Ovary (tissue), 9 donors: ENCODE data around the gene TMEM164. TPM values are rescaled to one million over a fixed set of nuclear protein-coding genes. Genes with fewer than 3 reads are reported as not detected.

ENCODE experiments used
- DNase-seq, 5 donors: peaks; one replicate each; pipeline ENCODE4 v3.0.0-alpha.2; 2019 to 2020
- H3K27ac ChIP-seq, 2 donors: fragments of 200-600 bp; one replicate each; pipeline versions ENCODE4 v1.5.1 to v1.8.0; 2019 to 2022
- H3K27me3 ChIP-seq: fragments of 200-600 bp; one replicate; pipeline ENCODE4 v1.8.0; 2022
- H3K36me3 ChIP-seq: fragments of 200-600 bp; sonication (generic); one replicate; pipeline ENCODE4 v1.5.1; 2019
- H3K4me1 ChIP-seq: one replicate; pipeline ENCODE4 v1.8.1; 2013; ENCODE audit warnings: mild to moderate bottlenecking, moderate library complexity; ENCODE audit not compliant: insufficient read depth
- H3K4me3 ChIP-seq: fragments of 200-600 bp; sonication (generic); one replicate; pipeline ENCODE4 v1.5.1; 2017
- H3K9me3 ChIP-seq, 2 donors: fragments of 200-600 bp in 1 of 2; sonication (generic) in 1 of 2; one replicate each; pipeline versions ENCODE4 v1.5.1 to v1.8.1; 2013 to 2019; ENCODE audit warnings: mild to moderate bottlenecking in 1 of 2, moderate library complexity in 1 of 2
- EP300 ChIP-seq: sonication (generic); formaldehyde crosslinking; IDR thresholded peaks from one replicate; pipeline ENCODE4 v1.6.1; 2017; ENCODE audit warnings: antibody characterized with exemption
- POLR2A ChIP-seq: fragments of 450-650 bp; IDR thresholded peaks from one replicate; pipeline ENCODE4 v1.6.1; 2017; ENCODE audit warnings: antibody characterized with exemption, mild to moderate bottlenecking, moderate library complexity
- WGBS, 3 donors: extraction: QIAGEN DNeasy Blood & Tissue Kit in 1 of 3; methylation state at CpG; one replicate each; pipeline versions ENCODE4 v1.1.5 to v1.1.7; 2013 to 2017; 5-methylcytosine and 5-hydroxymethylcytosine counted together
- intact Hi-C, 4 donors: fragments of 100-400 bp; cut with DNase I; formaldehyde crosslinking; loops; one replicate each; pipeline versions ENCODE4 v1.11.0 to v1.15.1; 2022 to 2023
- polyA plus RNA-seq, 2 donors: library from polyadenylated mRNA; stranded (reverse); fragments of 200-250 nt in 1 of 2; fragments of 350-450 nt in 1 of 2; fragmentation: Illumina TruSeq in 1 of 2; extraction: RNeasy Lipid Tissue Mini Kit (QIAGEN cat#74804) in 1 of 2; gene quantifications; one replicate each; pipeline ENCODE4 v1.2.3, GENCODE V29; 2013 to 2014
- total RNA-seq, 7 donors: library from RNA; depleted of rRNA in 2 of 7; stranded (reverse); fragments of >200 nt in 2 of 7; fragmentation: NEBNext Ultra II Directional in 3 of 7; extraction: Animal tissue kit (Norgen Biotek cat#: 25700) in 3 of 7; gene quantifications; one replicate each; pipeline versions ENCODE4 v1.1.0 to v1.2.4, GENCODE V29; 2016 to 2023
- TF ChIP-seq, protein P1 (sequence below), 3 donors: fragments of 450-650 bp in 2 of 3; fragments of 200-600 bp in 1 of 3; IDR thresholded peaks; one replicate each; pipeline versions ENCODE4 v1.5.1 to v1.8.0; 2016 to 2022; ENCODE audit warnings: antibody characterized with exemption in 3 of 3, mild to moderate bottlenecking in 1 of 3
- donor health status: DM: no; HTN: no; CAD: no; lungs with moderate emphysema.
- donor health status: DM: no; HTN: no; CAD: no.
- donor health status: Bipolar disorder and iron deficiency.
- donor health status: DM: yes; HTN: yes; CAD: no.
- donor health status: DM: no; HTN: no; CAD: no.
- donor health status: DM: yes; HTN: yes; CAD: no.

TMEM164 gene
- total and polyA plus RNA-seq, 9 donors: 17.5 to 59.4 (median 32.4) TPM

DNA sequence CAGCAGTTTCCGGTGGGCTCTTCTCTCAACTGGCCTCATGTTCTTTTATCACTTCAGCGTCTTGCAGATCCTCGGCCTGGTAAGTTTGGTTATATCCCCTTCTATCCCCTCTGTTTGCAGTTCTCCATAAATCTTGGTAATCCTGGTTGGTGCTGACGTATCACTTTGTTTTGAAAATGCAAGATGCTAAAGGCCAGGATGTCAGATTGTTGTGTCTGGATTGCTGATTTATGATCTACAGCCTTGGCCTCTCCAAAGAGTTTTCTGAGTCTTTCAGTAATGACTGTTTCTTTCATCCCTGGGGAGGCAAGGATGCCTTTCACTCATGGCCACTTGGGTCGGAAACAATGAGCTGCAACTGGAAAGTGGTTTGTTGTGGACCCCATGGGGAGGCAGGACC lies 168.5 kb downstream of the TMEM164 start:
- DNase-seq: no peak
- Histone ChIP-seq H3K4me1 (peaks cover 12% of the 10 kb centered on the region), H3K27me3 (no peaks in the 10 kb centered on the region), H3K9me3 (no peaks in the 10 kb centered on the region), H3K4me3 (no peak overlapping the region), H3K36me3 (no peaks in the 10 kb centered on the region), H3K27ac (peak overlapping the region in 1 of 2 donors; percentile 49)
- WGBS, 3 donors: 42 to 54% (median 42%) methylated on average over 5 of the region's 5 CpGs
- intact Hi-C loops: loop anchor here in 2 of 4 donors (5.0 to 10.0 kb wide), 2 partner anchors 143 to 146 kb away; partner anchors contain the start of gene AMMECR1 (in 2 of the 2)
- no peak for TF ChIP-seq EP300
- TF ChIP-seq POLR2A: no peak
- TF ChIP-seq, protein P1, sequence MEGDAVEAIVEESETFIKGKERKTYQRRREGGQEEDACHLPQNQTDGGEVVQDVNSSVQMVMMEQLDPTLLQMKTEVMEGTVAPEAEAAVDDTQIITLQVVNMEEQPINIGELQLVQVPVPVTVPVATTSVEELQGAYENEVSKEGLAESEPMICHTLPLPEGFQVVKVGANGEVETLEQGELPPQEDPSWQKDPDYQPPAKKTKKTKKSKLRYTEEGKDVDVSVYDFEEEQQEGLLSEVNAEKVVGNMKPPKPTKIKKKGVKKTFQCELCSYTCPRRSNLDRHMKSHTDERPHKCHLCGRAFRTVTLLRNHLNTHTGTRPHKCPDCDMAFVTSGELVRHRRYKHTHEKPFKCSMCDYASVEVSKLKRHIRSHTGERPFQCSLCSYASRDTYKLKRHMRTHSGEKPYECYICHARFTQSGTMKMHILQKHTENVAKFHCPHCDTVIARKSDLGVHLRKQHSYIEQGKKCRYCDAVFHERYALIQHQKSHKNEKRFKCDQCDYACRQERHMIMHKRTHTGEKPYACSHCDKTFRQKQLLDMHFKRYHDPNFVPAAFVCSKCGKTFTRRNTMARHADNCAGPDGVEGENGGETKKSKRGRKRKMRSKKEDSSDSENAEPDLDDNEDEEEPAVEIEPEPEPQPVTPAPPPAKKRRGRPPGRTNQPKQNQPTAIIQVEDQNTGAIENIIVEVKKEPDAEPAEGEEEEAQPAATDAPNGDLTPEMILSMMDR (IDR thresholded peaks at IDR 0.05): no peak

DNA sequence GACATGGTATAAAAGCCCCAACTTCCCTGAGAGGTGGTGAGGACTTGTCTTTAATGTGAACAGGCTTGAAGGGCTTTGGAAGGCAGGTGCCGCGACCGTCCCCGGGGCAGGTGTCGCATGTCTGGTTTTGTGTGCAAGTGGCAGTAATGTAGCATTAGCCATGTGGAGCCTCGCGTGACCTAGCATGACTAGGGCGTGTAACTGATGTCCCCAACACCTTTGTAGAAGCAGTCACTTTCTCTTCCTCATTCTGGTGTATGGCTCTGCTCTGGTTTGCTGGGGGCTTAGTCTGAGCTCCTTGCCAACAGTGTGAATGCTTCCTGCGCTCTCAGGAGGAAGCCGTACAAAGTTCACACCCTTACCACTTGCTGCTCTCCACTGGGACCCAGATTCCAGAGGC lies 169.3 kb downstream of the TMEM164 start:
- peak overlapping the region in 1 of 2 donors; percentile 53 for H3K27ac ChIP-seq

DNA sequence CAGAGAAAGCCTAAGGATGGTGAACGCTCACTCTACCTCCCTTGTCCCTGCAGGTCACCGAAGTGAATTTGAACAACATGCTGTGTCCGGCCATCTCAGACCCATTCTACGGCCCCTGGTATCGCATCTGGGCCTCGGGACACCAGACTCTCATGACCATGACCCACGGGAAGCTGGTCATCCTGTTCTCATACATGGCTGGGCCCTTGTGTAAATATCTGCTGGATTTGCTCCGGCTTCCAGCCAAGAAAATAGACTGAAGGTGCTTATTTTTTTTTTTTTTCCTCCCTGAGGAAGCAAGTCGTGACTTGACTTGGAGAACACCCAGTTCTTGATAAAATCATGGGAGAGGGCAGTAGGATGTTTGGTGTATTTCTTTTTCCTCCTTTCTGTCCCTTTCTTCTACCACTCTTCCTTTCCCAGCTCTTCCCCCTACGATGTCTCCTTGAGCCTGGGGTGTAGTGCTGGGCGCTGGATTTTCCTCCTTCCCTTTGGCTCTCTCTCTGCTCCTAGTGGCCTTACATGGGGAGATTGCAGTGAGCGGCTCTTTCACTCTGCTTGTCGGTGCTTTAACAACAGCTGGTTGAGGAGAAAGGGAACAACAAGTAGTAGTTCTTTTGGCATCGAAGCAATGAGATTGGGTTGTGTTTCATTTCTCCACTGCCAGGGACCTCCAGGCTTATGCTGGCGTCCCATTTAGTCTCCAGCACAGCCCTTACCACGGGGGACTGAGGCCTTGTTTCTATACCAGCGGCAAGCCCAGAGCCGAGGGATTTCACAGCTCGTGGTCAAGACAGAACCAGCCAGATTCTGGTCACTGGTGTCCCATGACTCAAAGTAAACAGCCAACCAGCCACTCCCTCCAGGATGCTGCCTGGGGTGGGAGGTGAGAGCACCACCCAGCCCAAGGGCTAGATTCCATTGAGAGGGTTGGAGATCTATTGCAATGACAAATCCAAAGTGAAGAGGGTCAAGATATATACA lies 170.6 kb downstream of the TMEM164 start:
- H3K27ac ChIP-seq: peak overlapping the region in 1 of 2 donors; percentile 53
- peaks cover 12% of the 10 kb centered on the region for H3K4me1 ChIP-seq
- H3K36me3 ChIP-seq: no peaks in the 10 kb centered on the region
- no peaks in the 10 kb centered on the region for H3K27me3 ChIP-seq
- 46 to 57% (median 55%) methylated on average over 19 of the region's 19 CpGs for WGBS, 3 donors
- no peak for TF ChIP-seq EP300
- no peak for TF ChIP-seq POLR2A
- TF ChIP-seq, protein P1 (IDR thresholded peaks at IDR 0.05): no peak
- DNase-seq: peak in 3 of 5 donors; percentile 31 to 60 (median 58)
- intact Hi-C loops: loop anchor here in 2 of 4 donors (5.0 to 10.0 kb wide), 2 partner anchors 141 to 144 kb away; partner anchors contain the start of gene AMMECR1 (in 2 of the 2)
- H3K9me3 ChIP-seq: no peaks in the 10 kb centered on the region
- H3K4me3 ChIP-seq: no peak overlapping the region

More for the DNA sequence above, 169.3 kb downstream of the TMEM164 start:
- no peaks in the 10 kb centered on the region for H3K9me3 ChIP-seq
- TF ChIP-seq, protein P1 (IDR thresholded peaks at IDR 0.05): no peak
- TF ChIP-seq EP300 (no peak), POLR2A (no peak)
- H3K4me1 ChIP-seq: peaks cover 12% of the 10 kb centered on the region
- intact Hi-C loops: loop anchor here in 2 of 4 donors (5.0 to 10.0 kb wide), 2 partner anchors 143 to 145 kb away; partner anchors contain the start of gene AMMECR1 (in 2 of the 2)
- DNase-seq: no peak
- H3K36me3 ChIP-seq: no peaks in the 10 kb centered on the region
- no peak overlapping the region for H3K4me3 ChIP-seq
- 90 to 93% (median 92%) methylated on average over 10 of the region's 10 CpGs for WGBS, 3 donors
- no peaks in the 10 kb centered on the region for H3K27me3 ChIP-seq

DNA sequence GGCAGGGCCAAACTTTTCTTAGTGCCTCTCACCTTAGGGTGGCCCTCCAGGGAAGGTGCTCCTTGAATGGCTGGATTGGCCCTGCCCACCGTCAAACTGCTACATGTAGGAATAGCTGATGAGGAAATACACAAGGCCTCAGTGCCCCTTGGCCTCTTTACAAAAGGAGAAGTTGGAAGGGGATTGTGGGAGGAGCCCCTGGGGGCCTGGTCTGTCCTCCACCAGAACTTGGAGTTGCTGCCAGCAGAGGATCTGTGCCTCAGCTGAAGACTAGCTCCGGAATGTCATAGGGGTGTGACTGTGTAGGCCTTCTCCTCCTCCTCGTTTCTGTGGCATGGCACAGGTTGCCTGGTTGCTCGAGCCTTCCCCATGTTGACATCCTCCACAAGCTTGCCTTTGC lies 172.2 kb downstream of the TMEM164 start:
- no peak for TF ChIP-seq POLR2A
- no peak for TF ChIP-seq EP300
- TF ChIP-seq, protein P1 (IDR thresholded peaks at IDR 0.05): no peak
- WGBS, 3 donors: 65 to 79% (median 68%) methylated on average over 4 of the region's 4 CpGs
- no peaks in the 10 kb centered on the region for H3K27me3 ChIP-seq

More for the DNA sequence above, 172.2 kb downstream of the TMEM164 start:
- no peak overlapping the region for H3K4me3 ChIP-seq
- no peaks in the 10 kb centered on the region for H3K9me3 ChIP-seq
- no peak overlapping the region for H3K27ac ChIP-seq
- intact Hi-C loops: loop anchor here in 1 of 4 donors (10.0 kb wide), 1 partner anchor 140 kb away; the partner anchor contains the start of gene AMMECR1
- H3K36me3 ChIP-seq: no peaks in the 10 kb centered on the region
- DNase-seq: no peak
- H3K4me1 ChIP-seq: peaks cover 12% of the 10 kb centered on the region
